ENCODE data around the gene BCR. TPM values are rescaled to one million over a fixed set of nuclear protein-coding genes. Genes with fewer than 3 reads are reported as not detected.
"Not testable (repeated sequence)": the region's sequence is repeated elsewhere in the genome, so short reads cannot be mapped to it uniquely, and the experiment has no call there.

The BCR gene
- 34.9 and 109 TPM in 2 replicates for total RNA-seq

DNA sequence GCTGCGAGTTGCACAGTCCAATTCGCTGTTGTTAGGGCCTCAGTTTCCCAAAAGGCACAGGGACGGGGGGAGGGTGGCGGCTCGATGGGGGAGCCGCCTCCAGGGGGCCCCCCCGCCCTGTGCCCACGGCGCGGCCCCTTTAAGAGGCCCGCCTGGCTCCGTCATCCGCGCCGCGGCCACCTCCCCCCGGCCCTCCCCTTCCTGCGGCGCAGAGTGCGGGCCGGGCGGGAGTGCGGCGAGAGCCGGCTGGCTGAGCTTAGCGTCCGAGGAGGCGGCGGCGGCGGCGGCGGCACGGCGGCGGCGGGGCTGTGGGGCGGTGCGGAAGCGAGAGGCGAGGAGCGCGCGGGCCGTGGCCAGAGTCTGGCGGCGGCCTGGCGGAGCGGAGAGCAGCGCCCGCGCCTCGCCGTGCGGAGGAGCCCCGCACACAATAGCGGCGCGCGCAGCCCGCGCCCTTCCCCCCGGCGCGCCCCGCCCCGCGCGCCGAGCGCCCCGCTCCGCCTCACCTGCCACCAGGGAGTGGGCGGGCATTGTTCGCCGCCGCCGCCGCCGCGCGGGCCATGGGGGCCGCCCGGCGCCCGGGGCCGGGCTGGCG, at the start of gene BCR:
Gene BCR (plus strand): TSS at position 209 of the 592 bp plus-strand sequence. CDS start 452 bp downstream, outside the sequence.
- DNase-seq (ENCODE audit: low read depth) = no peak

DNA sequence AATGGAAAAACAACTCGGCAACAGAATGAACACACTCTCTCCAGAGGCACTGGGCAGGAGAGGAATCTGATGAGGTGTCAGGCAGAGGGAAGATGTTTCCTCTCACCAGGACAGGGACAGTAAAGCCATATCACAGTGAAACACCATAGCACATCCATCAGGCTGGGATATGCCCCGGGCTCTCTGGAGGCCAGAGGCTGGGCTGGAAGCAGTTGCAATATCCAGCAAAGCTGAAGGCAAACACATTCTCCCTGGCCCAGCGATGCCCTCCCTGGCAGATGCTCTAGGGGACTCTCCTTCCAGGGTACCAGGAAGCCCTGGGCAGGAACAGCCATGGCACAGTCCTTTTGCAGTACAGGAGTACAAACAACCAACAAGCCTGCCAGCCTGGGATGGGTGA, 49.6 kb upstream of the BCR start:
- no peak for DNase-seq (ENCODE audit: low read depth)

DNA sequence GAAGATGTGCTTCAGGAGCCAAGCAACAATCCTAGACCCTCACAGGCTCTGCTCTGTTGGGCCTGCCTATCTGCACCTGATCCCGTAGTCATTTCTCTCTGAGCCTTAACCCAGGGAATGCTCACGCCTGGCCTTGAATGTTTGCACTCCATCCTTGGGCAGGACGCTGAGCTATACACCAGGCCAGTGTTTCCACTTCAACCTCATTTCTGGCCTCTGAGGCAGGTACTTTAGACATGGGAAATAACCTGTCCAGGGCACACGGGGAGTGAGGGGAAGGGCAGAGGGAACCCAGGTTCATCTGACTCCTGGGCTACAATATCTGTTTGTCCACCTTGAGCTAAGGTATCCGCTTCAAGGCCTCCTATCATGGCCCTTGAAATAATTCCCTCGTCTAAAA, 48.4 kb upstream of the BCR start:
- DNase-seq (ENCODE audit: low read depth) = no peak

DNA sequence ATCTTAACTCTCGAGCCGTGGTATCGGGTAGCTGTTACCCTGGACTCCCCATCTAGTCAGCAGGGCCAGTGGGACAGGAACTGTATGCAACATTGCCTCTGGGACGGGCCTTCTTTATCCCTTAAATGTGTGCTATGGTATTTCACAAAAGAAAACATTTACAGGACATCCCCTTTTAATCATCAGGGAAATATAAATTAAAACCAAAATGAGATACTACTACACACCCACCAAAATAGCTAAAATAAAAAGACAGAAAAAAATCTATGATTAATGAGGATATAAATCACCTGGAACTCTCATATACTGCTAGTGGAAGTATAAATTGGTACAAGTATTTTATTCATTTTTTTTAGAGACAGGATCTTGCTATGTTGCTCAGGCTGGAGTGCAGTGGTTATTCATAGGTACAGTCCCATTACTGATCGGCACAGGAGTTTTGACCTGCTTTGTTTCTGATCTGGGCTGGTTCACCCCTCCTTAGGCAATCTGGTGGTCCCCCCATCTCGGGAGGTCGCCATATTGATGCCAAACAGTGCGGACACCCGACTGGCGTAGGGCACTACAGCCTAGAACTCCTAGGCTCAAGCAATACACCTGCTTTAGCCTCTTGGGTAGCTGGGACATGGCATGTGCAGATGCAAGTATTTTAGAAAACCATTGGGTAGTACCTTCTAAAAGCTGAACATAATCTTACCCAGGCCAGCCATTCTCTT, 47.8 kb upstream of the BCR start:
- no peak for DNase-seq (ENCODE audit: low read depth)

DNA sequence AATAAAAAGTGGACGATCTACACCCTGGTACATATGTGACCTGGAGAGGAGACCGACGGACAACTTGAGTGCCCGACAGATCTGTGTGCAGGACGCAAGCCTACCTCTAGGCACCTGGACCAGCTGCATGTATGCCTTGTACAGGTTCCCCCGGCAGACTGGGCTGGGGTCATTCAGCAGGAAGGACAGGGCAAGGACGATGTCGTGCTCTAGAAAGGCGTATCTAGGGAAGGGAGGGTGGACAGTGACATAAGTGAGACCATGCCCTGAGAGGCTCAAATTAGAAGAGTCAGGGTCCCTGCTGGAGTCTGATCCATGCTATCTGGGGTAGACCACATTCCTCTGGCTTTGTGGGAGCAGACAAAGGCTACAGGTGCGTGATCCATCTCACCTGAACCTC, 46.4 kb upstream of the BCR start:
- DNase-seq (ENCODE audit: low read depth) = no peak

DNA sequence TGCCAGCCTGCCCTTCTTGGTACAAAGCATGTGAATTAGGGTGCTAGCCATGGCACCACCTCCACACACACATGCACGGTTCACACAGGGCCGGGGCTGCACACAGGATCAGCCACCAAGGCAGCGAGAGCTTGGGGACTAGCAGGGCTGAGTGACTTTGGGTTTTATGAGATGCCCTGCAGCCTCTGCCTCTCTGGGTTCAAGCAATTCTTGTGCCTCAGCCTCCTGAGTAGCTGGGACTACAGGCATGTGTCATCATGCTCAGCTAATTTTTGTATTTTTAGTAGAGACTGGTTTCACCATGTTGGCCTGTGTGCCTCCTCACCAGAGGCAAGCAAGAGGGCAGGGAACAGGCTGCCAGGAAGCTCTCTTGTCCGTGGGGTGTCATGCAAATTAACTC, 43.3 kb upstream of the BCR start:
- DNase-seq (ENCODE audit: low read depth) = not testable (repeated sequence)

DNA sequence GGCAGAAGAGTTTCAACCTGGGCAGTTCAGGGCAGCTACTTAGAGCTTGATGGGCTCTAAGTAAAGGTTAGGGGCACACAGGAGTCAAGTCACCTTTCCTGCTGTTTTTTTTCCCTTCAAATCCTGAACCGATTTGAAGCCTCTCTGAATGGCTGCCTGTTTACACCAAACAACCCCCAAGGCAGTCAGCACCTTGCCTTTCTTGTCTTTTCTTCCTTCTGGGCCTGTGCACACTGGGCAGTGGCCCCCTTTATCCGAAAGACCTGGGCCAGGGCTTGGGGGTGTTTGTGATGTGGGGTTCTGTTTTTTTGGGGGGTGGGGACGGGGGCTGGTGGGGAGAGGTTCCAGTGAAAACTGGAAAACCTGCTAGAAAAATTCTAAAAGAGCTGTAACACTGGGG, 42.8 kb upstream of the BCR start:
- DNase-seq (ENCODE audit: low read depth) = no peak

DNA sequence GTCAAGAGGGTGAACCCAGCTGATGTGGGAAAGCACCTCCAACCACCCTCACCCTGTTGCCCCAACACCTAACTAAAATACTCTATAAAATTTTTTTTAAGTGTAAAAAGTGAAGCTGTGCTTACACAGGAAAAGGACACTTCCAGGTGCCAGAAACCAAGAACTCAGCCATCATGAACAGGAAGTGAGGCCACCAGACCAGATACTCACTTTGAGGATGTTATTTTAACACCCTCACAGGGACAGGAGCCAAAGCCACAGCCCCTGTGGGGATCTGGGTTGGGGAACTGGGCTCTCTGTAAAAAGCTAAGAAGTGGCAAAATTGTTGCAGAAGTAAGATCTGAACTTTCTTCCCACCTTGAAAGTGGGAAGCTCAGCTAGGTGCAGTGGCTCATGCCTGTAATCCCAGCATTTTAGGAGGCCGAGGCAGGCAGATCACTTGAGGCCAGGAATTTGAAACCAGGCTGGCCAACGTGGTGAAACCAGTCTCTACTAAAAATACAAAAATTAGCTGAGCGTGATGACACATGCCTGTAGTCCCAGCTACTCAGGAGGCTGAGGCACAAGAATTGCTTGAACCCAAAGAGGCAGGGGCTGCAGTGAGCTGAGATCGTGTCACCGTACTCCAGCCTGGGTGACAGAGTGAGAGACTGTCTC, 42.3 kb upstream of the BCR start:
- DNase-seq (ENCODE audit: low read depth) = no peak

DNA sequence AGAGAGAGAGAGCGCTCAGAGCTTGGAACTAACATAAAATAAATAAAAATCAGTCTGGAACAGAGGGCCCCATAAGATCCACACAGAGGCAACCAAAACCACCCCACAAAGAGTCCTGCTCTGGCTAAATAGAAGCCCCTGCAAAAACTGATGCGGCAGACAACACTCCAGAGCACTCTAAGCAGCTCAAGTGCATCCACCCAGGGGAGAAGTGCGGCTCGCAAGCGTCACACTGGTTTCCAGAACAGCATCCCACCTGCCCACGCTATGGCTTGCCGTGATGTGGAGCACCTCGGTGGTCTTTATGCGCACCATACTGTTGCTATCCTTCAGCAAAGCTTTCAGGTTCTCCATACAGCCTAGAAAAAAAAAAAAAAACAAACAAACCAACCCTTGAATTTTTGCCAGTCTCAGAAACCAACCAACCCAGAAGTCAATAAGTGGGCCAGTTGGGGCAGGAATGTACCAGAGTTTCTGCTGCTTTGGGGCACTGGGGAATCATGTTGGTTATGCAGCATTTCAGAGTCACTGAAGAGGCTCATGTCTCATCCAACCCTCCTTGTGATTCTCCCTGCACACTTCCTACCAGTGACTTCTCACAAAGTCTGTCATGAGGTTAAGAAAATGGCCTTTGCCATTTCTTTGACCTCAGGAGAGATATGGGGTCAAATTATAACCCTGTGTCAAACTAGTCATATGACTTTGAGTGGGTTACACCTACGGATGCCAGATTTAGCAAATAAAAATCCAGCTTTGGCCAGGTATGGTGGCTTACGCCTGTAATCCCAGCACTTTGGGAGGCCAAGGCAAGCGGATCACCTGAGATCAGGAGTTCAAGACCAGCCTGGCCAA, 41.5 kb upstream of the BCR start:
- peak; percentile 49 for DNase-seq (ENCODE audit: low read depth)

DNA sequence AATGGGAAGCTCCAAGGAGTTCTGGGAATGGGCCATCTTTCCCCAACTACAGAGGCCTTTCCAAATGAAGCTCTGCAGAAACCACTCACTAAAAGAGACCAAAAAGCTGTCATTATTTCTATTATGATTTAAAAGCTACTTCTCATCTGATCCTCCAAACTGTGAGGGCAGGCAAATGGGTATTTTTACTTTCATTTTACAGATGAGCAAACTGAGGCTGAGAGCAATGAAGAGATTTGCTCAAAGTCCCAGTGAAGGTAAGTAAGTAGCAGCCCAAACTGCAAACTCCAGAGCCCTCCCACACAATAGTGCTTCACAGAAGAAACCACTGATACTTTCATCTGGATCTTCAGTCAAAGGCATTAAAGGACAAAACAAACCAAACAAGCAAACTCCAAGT, 39.9 kb upstream of the BCR start:
- DNase-seq (ENCODE audit: low read depth) = no peak

DNA sequence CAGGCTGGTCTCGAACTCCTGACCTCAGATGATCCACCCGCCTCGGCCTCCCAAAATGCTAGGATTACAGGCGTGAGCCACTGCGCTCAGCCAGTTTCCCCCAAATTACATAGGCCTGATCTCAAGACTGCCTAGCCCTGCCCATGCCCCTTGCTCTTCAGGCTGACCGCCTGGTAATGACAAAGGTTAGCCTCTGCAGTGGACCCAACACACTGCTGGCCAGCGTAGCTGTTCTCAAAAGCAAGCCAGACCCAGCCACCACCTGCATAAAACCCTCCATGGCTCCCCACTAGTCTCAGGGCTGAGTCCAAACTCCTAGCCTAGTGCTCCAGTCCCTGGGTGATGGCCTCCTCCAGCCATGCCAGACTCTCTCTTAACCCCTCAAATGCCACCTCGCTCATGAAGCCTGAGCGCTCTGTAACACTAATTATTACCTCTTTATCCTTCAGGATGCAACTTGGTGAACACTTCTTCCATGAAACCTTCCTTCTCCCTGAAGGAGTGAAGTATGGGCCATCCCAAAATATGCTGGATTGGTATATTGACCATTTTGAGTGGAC, 37.7 kb upstream of the BCR start:
- DNase-seq (ENCODE audit: low read depth) = no peak

DNA sequence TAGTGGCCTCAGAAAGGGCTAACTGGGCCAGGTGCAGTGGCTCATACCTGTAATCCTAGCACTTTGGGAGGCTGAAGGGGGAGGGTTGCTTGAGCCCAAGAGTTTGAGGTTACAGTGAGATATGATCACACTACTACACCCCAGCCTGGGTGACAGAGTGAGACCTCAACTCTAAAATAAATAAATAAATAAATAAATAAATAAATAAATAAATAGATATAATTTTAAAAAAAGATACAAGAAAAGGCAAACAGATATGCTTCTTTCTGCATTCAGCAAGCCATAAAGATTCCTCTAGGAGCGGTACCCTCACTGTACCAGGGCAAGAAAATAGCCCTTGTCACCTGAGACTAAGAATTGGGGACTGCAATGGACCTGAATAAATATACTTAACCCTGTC, 37.2 kb upstream of the BCR start:
- no peak for DNase-seq (ENCODE audit: low read depth)

DNA sequence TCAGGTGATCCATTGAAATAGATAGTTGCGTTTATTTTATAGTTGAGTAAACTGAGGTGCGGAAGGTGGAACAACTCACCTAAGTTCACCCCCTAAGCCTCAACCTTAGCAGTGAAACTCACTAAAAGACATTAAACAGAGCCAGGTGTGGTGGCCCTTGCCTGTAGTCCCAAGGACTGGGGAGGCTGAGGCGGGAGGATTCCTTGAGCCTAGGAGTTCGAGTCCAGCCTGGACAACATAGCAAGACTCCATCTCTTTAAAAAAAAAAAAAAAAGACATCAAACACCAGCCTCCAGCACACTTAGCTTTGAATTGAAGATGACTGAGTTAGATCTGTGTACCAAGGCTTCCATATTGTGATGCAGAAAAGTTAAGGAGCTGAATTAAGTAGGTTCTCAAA, 35.9 kb upstream of the BCR start:
- DNase-seq (ENCODE audit: low read depth) = no peak

DNA sequence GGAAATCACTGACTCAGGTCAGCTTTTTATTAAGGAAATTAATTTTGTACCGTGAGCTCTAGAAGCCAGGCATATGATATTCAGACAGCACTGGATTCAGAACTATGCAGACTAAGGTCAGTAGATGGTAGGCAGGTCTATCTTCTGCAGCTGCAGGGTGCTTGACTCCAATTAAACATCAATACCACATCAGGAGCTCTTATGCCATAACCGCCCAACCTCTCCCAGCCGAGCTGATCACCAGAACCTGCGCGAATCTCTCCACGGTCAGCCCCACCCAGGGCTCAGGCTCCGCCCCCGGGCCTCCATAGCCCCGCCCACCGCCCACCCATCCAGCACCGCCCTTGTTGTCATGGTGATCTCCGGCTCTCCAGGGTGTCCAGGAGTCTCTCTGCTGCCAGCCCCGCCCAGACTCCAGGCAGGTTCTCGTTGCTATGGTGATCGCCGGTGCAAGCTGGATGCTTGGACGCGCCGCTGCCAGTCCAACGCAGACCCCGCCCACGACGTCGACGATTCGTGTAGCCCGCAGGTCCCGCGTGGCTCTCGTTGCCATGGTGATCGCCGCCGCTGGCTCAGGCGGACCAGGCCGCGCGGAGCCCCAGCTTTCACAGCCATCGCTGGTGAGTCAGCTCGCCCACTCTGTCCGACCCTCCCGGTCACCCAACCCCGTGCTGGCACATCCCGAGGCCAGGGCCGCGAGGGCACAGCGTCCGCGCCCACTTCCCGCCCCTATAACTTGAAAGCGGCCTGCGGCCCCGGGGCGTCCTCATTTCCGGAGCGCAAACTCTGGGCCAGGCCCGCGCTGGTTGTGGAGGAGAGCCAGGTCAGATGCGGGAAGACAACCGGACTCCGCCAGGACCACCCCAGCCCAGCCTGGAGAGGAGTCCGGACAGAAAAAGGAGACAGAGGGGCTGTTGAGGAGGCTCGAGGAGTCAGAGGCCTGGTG, 35.1 kb upstream of the BCR start, which contains the start of gene RAB36:
Gene RAB36 (plus strand): TSS at position 546 of the 946 bp plus-strand sequence. CDS start 1,140 bp downstream, outside the sequence.
- peak; percentile 99 for DNase-seq (ENCODE audit: low read depth)

DNA sequence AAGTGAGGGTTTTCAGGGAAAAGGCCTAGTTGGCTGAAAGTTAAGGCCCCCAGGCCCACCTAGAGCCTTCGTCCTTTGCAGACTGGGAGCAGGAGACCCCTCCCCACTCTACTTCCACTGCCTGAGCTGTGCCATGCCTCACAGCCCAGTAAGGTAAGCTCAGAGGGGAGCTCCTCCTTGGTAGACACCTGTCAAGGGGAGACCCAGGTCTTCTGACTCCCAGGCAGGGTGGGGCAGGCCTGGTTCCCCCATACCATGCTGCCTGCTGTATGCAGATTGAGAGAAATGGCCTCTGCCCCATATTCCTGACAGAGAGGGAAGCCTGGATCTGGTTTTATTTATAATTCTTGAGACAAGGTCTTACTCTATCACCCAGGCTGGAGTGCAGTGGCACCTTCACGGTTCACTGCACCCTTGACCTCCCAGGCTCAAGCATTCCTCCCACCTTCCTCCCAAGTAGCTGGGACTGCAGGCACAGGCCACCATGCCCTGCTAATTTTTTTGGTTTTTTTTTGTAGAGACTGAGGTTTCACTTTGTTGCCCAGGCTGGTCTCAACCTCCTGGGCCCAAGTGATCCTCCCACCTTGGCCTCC, 34.3 kb upstream of the BCR start:
- no peak for DNase-seq (ENCODE audit: low read depth)

DNA sequence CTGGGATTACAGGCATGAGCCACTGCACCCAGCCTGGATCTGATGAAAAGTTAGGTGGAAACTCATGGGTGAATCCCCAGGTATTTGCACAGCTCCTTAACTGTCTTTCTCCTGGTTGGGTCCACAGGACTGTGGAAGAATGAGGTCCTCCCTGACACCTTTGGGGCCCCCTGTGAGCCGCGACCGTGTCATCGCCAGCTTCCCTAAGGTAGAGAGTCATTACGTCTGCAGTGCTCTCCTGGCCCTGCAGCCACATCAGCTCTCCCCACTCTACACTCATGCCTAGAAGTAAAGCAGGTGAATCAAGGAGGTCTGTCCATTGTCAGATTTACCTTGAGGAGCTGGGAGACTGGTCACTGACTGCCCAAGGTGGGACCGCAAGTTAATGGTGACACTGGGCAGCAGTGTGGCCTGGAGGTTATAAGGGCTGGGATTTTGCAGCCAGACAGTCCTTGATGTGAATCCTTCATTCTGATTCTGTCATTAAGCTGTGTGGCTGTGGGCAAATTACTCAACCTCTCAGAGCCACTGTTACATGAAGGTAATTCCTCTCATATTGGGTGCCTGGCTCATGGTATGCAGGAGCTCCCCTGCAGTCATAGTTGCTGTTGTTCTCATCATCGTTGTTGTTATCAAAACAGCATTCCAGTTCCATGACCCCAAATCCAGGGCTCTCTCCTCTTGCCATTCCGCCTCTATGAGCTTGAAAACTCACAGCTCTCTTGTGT, 33.7 kb upstream of the BCR start:
- DNase-seq (ENCODE audit: low read depth) = no peak

DNA sequence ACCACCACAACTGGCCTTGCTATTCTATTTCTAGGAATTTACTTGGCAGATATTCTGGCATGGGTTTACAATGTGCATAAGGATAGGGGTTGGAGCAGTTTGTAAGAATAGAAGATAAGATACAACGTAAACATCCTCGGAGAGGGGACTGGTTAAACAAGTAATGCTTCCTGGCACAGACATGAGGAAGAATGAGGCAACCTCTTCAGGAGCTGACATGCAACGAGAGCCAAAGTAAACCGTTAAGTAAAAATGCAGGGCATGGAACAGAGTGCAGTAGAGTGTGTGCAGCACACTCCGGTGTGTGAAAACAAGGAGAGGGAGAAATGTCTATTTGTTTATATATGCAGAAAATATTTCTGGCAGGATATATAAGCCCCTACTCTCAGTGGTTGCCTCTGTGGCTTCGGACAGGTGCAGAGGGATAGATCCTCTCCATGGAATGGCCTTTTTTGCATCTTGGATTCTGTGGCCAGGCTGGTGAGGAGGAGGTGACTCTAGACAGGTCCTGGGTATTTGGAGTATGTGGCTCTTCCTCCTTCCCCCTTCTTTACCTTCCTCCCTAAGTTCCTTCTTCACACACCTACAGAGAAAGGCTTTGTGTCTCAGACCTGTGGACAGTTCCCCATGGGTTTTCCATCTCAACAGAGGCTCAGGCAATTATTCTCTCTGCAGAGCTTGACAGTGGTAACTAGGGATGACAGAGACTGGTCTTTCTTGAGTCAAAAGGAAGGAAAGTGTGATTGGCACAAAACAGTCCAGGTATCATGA, 32.5 kb upstream of the BCR start:
- no peak for DNase-seq (ENCODE audit: low read depth)

DNA sequence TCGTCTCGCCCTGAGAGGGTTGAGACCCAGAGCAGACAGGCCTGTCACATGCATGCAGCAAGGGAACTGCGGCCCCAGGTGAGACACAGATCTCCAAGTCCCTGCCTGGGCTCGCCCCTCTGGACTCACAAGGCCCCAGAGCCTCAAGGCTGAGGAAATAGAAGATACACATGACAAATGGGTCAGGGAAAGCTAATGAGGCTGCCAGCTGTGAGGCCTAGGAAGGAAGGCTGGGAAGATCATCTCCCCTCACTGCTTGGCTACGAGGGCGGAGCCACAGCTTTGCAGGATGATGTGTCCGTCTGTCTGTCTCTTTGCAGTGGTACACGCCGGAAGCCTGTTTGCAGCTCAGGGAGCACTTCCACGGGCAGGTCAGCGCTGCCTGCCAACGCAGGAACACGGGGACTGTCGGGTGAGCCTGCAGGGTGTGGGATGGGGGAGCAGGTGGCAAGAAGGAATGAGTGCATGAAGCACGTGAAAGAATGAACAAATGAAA, 30.5 kb upstream of the BCR start:
- DNase-seq (ENCODE audit: low read depth) = no peak

DNA sequence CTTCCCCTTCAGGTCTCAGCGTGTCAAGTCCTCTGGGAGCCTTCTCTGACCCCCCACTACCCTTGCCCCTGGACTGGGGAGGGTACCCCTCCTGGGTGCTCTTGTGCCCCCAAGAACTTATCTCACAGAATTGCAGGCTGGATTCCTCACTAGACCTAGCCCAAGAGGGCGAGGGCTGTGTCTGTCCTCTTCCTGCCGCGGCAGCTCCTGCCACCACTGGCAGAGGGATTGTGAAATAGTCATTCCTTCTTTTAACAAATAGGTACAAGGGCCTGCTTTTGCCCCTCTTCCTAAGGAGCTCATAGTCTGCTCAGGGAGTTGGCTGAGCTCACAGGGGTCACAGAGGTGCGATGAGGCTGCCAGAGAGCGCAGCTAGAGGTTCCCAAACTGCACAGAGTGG, 29.5 kb upstream of the BCR start:
- no peak for DNase-seq (ENCODE audit: low read depth)
